Measurements from ENCODE around the gene HSD11B2. TPM values are rescaled to one million over a fixed set of nuclear protein-coding genes. Genes with fewer than 3 reads are reported as not detected.

HSD11B2 gene
- 2.1 to 2.7 TPM (median 2.1 TPM) in 5 replicates for total RNA-seq (2022; extraction: Qiagen RNA extraction)

DNA sequence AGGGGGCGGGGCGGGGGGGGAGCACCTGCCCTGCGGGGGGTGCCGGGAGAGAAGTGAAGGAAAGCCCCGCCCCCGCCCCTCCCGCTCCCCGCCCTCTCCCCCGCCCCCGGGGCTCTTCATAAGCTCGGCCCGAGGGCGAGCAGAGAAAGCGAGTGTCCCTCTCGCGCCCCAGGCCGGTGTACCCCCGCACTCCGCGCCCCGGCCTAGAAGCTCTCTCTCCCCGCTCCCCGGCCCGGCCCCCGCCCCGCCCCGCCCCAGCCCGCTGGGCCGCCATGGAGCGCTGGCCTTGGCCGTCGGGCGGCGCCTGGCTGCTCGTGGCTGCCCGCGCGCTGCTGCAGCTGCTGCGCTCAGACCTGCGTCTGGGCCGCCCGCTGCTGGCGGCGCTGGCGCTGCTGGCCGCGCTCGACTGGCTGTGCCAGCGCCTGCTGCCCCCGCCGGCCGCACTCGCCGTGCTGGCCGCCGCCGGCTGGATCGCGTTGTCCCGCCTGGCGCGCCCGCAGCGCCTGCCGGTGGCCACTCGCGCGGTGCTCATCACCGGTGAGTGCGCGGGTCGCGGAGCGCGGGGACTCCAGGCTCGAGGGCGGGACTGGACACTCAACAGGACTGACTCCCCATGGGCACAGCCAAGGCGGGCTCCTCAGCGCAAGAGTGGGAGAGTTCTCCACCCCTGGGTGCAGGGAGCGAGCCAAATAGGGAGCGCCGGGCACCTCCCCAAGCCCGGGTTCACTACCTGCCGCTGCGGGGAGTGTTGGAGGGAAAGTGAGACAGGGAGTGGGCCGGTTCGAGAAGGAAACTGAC is at the start of gene HSD11B2:
HSD11B2 (plus strand) TSS at position 145 of the 798 bp plus-strand sequence; CDS start at position 273, 128 bp downstream.

DNA sequence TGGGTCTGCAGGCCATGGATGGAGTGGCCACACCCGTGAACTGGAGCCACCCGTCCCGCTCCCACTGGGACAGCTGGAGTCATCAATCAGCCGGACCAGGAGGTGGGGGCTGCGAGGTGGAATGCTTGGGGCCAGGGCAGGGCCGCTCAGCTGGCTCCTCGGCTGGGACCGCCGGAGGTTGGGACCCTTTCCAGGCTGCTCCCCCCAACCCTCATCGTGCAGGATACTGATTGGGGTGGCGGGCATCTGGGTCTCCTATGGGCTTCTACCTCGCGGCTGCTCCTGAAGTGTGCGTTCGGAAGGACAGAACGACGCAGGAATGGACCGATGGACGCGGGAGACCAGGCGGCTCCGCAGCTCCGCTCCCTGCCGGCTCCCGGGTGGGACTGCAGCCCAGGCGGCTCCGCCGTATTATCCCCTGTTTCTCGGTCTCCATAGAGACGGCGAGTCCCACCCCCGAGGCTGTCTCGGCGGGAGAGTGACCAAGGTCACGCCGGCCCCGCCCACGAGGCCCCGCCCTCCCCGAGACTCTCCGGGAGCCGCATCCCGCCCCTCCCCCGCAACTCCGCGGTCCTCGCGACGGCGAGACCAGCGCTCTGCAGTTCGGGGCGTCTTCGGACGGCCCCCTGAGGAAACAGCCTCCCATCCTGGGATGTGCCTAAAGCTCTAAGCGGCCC is 37.7 kb upstream of the HSD11B2 start, which contains the start of gene TPPP3:
TPPP3 (minus strand) TSS at position 388 of the 677 bp plus-strand sequence. CDS start 2,387 bp downstream, outside the sequence.

DNA sequence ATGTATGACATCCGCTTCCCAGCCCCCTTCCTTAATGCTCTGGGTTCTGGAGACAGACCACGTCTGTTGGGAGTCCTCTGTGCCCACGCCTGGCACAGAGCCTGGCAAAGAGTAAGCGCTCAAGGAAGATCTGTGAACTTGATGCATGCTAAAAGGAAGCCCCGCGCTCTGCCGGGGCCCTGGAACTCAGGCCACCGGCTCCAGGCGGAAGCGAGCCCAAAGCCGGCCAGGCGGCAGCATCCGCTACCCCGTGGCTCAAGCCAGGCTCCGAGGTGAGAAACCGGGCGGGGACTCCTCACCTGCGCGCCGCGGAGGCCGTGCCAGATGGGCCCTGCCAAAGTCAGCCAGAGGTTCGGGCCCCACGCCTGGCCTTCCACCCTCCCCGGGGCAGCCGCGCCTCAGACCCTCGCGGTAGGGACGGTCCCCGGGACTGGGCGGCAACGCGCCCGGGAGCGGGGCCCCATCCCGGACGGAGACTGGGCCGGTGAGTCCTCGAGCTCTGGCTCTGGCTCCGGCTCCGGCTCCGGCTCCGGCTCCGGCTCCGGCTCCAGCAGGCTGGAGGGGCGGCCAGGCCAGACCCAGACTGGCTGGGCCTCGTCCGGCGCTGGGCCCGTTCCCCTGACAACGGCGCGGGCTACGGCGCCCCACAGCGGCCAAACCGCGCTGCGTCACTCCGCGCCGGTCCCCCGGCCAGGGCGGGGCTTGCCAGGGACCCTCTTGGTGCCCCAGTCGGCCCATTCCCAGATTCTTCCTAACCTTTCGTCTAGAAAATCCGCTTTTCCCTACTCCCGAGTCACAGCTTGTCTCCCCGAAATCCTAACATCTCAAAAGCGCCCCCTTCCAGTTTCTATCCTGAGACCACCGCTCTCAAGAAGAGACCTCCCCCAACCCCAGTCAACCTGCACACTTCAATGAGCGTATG is 14.8 kb upstream of the HSD11B2 start, which contains the start of gene ZDHHC1:
ZDHHC1 (minus strand) TSS at position 606 of the 922 bp plus-strand sequence. CDS start 8,702 bp downstream, outside the sequence.

DNA sequence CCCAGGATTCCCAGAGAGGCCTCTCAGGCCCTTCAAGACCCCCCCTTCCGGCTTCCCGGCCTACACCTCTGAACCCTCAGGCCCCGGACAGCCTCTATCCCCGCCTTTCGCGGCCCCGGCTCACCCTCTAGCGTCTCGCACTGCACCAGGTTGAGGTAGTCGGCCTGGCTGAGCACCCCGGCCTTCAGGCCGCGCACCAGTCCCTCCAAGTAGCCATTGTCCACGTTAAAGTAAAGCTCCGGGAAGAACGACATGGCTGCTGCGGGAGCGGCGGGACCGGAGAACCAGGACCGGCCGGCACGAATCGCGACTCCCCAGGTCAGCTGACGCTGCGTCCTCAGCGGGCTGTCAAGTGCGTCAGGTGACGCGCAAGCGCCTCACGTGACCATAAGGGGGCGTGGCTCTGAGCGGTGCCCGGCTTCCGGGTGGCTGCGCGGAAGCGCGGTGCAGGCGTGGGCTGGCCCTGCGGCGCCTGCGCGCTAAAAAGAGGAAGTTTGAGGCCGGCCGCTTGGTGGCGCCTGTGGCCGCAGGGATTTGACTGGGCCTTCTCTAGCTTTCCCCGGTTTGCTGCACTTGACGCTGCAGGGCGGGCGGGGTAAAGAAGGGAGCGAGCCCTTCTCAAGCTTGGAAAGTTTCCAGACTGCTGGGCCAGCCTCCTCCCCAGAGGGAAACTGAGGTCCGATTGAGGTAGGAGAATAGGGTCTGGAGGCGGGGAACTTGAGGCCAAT is 50.1 kb downstream of the HSD11B2 start, which contains the start of gene ATP6V0D1:
ATP6V0D1 (minus strand) TSS at position 325 of the 728 bp plus-strand sequence; CDS start at position 254, 71 bp downstream.

DNA sequence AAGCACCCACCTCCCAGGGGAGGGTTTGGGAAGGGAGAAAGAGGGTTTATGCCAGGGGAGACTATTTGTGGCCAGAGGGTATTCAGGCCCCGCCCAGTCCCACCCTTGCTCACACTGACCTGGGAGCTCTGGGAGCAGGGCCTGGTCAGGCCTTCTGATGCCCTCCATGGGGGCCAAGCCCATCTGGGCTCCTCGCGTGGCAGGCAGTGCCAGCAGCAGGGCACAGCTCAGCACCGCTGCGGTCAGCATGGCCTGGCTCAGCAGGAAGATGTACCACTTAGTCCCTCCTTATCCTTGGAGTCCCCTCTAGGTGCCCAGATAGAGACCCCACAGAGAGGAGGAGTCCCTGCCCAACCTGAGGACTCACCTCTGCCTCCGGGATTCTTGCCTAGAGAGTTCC is 52.2 kb downstream of the HSD11B2 start, which contains the start of gene AGRP:
AGRP (minus strand) TSS at position 398 of the 400 bp plus-strand sequence; CDS start at position 249, 149 bp downstream.

Other genes with a start within 250 kb of the HSD11B2 start
- 5.2 to 9.2 TPM (median 6.3 TPM) in 5 replicates for gene MATCAP1, start 247.2 kb upstream of the HSD11B2 start, total RNA-seq (2022; extraction: Qiagen RNA extraction)
- gene EXOC3L1, start 241.0 kb upstream of the HSD11B2 start, total RNA-seq (2022; extraction: Qiagen RNA extraction): 0.03 to 0.20 TPM (median 0.16 TPM) in 4 of 5 replicates, not detected in the other
- gene E2F4, start 239.0 kb upstream of the HSD11B2 start, total RNA-seq (2022; extraction: Qiagen RNA extraction): 85.7 to 108 TPM (median 104 TPM) in 5 replicates
- gene ELMO3, start 232.0 kb upstream of the HSD11B2 start, total RNA-seq (2022; extraction: Qiagen RNA extraction): 0.80 to 1.7 TPM (median 1.5 TPM) in 5 replicates
- 86.6 to 99.5 TPM (median 95.4 TPM) in 5 replicates for gene TMEM208, start 204.0 kb upstream of the HSD11B2 start, total RNA-seq (2022; extraction: Qiagen RNA extraction)
- 35.1 to 58.4 TPM (median 51.7 TPM) in 5 replicates for gene FHOD1, start 183.6 kb upstream of the HSD11B2 start, total RNA-seq (2022; extraction: Qiagen RNA extraction)
- 1.0 to 1.8 TPM (median 1.4 TPM) in 5 replicates for gene SLC9A5, start 182.1 kb upstream of the HSD11B2 start, total RNA-seq (2022; extraction: Qiagen RNA extraction)
- gene PLEKHG4, start 151.6 kb upstream of the HSD11B2 start, total RNA-seq (2022; extraction: Qiagen RNA extraction): 12.1 to 14.0 TPM (median 13.6 TPM) in 5 replicates
- gene KCTD19, start 104.4 kb upstream of the HSD11B2 start, total RNA-seq (2022; extraction: Qiagen RNA extraction): 0.09 to 0.34 TPM (median 0.19 TPM) in 5 replicates
- gene LRRC36, start 104.3 kb upstream of the HSD11B2 start, total RNA-seq (2022; extraction: Qiagen RNA extraction): 0.06 to 0.08 TPM (median 0.07 TPM) in 4 of 5 replicates, not detected in the other
- 8.4 to 16.1 TPM (median 13.5 TPM) in 5 replicates for gene TPPP3, start 37.6 kb upstream of the HSD11B2 start, total RNA-seq (2022; extraction: Qiagen RNA extraction)
- gene ZDHHC1, start 14.6 kb upstream of the HSD11B2 start, total RNA-seq (2022; extraction: Qiagen RNA extraction): 4.2 to 7.1 TPM (median 6.6 TPM) in 5 replicates
- gene ATP6V0D1, start 50.0 kb downstream of the HSD11B2 start, total RNA-seq (2022; extraction: Qiagen RNA extraction): 106 to 121 TPM (median 117 TPM) in 5 replicates
- 0.17 TPM in 1 of 5 replicates, not detected in the others for gene AGRP, start 52.4 kb downstream of the HSD11B2 start, total RNA-seq (2022; extraction: Qiagen RNA extraction)
- gene RIPOR1, start 97.7 kb downstream of the HSD11B2 start, total RNA-seq (2022; extraction: Qiagen RNA extraction): 38.1 to 46.7 TPM (median 43.1 TPM) in 5 replicates
- 32.3 to 36.0 TPM (median 33.3 TPM) in 5 replicates for gene CTCF, start 131.4 kb downstream of the HSD11B2 start, total RNA-seq (2022; extraction: Qiagen RNA extraction)
- gene CARMIL2, start 214.0 kb downstream of the HSD11B2 start, total RNA-seq (2022; extraction: Qiagen RNA extraction): 1.2 to 3.1 TPM (median 2.6 TPM) in 5 replicates
- 31.5 to 38.9 TPM (median 36.7 TPM) in 5 replicates for gene ACD, start 229.1 kb downstream of the HSD11B2 start, total RNA-seq (2022; extraction: Qiagen RNA extraction)
- gene PARD6A, start 229.8 kb downstream of the HSD11B2 start, total RNA-seq (2022; extraction: Qiagen RNA extraction): 1.5 to 2.7 TPM (median 2.2 TPM) in 5 replicates
- 5.7 to 12.3 TPM (median 10.1 TPM) in 5 replicates for gene ENKD1, start 235.6 kb downstream of the HSD11B2 start, total RNA-seq (2022; extraction: Qiagen RNA extraction)
- 0.08 to 0.15 TPM (median 0.12 TPM) in 4 of 5 replicates, not detected in the other for gene C16orf86, start 235.7 kb downstream of the HSD11B2 start, total RNA-seq (2022; extraction: Qiagen RNA extraction)